ENCODE data around the gene CLDN17.

The CLDN17 gene

GRCh38 chr21:30126576-30126975, 40.0 kb downstream of the CLDN17 start:
- no peak for DNase-seq (ENCODE audit: low read depth in 1 of 2, low spot score in 1 of 2)

- no peak for DNase-seq (ENCODE audit: low read depth in 1 of 2, low spot score in 1 of 2)
These were observed 49.0 kb downstream of the CLDN17 start for GRCh38 chr21:30117631-30118030.

- DNase-seq (ENCODE audit: low read depth in 1 of 2, low spot score in 1 of 2) = no peak
These were observed 50.1 kb downstream of the CLDN17 start for GRCh38 chr21:30116479-30116878.
